Anterior cingulate cortex (tissue), 58 donors: ENCODE measurements around the gene MATCAP1.

ENCODE experiments used
- DNase-seq, 58 donors: peaks; one replicate each; lab custom pipeline; 2025; lab: John Stamatoyannopoulos, UW

MATCAP1 gene

DNA sequence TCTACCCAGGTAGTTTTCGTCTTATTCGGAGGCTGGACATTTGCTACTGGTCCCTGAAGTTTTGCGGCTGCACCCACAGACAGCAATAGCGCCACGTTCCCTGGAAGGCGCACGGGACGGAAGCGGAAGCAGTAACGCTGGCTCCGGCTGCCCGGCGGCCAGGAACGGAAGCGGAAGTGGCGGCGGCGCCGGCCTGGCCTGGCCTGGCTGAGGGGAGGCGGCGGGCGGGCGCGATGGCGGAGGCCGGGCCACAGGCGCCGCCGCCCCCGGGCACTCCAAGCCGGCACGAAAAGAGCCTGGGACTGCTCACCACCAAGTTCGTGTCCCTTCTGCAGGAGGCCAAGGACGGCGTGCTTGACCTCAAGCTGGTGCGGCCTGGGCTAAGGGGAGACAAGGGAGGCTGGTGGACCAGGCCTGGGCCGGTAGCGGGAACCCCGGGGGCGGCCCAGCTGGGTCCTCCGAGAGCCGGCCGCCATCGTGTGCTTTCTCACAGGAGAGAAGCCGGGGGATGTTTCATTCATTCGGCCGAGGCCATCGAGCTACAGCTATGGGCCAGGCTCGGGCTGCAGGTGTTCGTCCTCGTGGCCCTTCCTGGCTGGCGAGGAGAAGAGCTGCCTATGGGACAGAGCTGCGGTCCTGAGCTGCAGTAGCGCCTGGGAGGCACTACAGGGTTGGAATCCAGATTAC is 8.4 kb upstream of the MATCAP1 start, which contains the start of gene E2F4:
Gene E2F4, plus strand, starts transcription at position 161 of the 687 bp plus-strand sequence. Its CDS starts 73 bp downstream, at position 234.
- DNase-seq = peak; percentile 41 to 96 (median 88)

DNA sequence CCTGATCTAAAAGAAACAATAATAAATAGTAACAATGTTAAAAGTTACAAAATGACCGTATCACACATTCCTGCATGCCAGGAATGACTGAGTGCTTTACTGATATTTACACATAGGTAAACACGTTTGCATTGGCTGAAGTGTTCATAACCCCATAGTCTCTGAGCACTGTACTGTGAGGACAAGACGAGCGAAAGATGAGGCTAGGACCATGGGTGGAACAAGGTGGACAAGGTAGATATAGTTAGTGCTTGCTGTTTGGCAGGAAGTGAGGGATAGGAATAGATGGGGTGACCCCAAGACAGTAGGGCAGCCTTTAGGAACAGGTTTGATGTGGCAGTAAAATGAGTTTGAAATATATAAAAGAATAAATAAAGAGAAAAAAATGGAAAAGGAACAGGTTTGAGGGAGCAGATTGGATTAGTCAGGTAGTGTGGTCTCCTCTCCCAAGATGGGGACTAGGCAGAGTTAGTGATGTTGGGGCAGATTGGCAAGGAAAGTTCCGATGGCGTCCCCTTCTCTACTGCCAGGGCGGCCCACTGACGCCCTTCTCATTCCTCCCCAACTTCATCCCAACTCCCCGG is 7.7 kb upstream of the MATCAP1 start:
- DNase-seq = no peak

- no peak for DNase-seq
Observed at GRCh38 chr16:67190448-67191399, 7.0 kb upstream of the MATCAP1 start.

DNA sequence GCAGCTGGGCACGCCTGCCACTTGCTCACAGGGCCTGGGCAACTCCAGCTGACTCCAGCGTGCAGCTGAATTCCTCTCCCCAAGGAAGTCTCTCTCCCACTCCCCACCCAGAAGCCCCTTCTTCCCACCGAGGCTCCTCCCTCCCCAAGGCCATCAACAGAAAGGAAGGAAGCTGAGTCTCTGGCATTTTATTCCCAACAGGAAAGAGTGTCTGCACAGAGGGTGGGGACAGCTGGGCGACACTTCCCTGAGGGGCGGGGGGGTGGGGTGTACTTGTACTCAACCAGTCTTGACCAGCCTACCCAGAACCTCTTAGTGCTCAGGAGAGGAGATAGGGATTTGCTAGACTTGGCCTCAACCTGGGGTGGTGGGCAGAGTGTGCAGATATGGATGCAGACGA is 6.3 kb upstream of the MATCAP1 start, which contains the start of gene EXOC3L1:
Gene EXOC3L1, minus strand, starts transcription at position 96 of the 400 bp plus-strand sequence. CDS start 460 bp downstream, outside the sequence.
- DNase-seq = no peak

GRCh38 chr16:67188798-67189197 is 5.0 kb upstream of the MATCAP1 start:
- no peak for DNase-seq

- DNase-seq = no peak
Observed at GRCh38 chr16:67188323-67188722, 4.6 kb upstream of the MATCAP1 start.

- DNase-seq = no peak
Observed at GRCh38 chr16:67187175-67187890, 3.6 kb upstream of the MATCAP1 start.

- no peak for DNase-seq
Observed at GRCh38 chr16:67186550-67186950, 2.8 kb upstream of the MATCAP1 start.

DNA sequence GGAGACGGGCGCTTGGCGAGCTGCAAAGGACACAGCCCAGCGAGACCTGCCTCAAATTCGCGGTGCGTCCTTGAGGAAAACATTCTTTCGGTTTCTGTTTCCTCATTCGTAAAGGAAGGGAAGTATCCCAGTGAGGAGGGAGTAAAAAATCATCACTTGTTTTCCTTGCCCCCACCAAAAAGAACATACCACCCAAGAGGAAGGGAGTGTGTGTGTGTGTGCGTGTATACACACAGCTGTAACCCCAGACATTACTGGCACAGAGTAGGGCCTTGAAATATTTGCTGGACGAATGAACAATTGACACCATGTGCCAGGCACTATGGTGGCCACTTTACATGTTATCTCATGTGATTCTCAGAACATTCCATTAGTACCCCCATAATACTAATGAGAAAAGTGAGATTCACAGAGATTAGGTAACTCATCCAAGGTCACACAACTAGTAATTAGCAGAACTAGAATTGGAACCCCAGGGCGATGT is 1.9 kb upstream of the MATCAP1 start:
- DNase-seq = no peak

GRCh38 chr16:67184995-67185650 is 1.4 kb upstream of the MATCAP1 start:
- DNase-seq = peak in 53 of 58 donors; percentile 24 to 85 (median 67)

DNA sequence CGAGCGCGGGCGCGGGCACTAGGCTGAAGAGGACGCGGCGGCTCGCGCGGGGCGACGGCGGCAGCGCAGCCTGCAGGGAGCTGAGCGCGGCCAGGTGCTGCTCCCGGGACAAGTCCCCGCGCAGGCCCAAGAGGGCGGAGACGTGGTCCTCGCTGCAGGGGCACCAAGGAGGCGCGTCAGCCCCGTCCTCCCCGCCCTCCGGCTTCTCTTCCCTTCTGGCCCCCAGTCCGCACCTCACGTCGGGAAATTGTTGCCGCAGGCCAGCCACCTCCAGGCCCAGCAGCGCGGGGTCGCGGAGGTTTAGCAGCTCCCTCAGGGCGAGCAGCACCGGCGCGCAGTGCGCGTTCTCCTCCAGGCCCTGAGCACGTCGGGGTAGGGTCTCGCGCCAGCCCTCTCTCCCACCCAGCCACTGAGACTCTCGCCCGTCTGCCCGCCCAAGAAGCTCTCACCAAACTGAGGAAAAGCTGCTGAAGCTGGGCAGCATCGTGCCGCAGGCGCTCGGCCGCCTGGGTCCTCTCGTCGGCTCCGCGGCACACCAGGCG is 761 bp upstream of the MATCAP1 start:
- peak in 1 of 58 donors; percentile 57 for DNase-seq

GRCh38 chr16:67183284-67183626 is 508 bp downstream of the MATCAP1 start:
- no peak for DNase-seq

GRCh38 chr16:67182288-67182687 is 1.5 kb downstream of the MATCAP1 start:
- no peak for DNase-seq

DNA sequence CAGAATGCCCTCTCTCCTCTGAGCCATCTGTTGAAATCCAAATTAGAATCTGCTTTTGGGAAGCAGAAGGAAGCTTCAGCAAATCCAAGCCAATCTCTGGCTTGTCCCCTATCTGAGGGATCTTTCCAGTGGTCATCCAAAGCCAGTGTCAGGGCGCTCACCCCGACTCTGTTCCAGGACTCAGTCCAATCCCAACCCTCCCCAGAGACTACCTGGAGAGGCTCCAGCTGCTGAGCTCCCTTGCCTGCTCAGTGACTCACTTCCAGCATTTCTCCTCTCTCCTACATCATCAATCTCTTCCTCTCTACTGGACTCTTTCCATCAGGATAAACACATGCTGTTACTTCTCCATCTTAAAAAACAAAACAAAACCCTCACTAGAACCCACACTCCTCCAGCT is 2.4 kb downstream of the MATCAP1 start:
- DNase-seq = peak in 10 of 58 donors; percentile 4 to 52 (median 33)

DNA sequence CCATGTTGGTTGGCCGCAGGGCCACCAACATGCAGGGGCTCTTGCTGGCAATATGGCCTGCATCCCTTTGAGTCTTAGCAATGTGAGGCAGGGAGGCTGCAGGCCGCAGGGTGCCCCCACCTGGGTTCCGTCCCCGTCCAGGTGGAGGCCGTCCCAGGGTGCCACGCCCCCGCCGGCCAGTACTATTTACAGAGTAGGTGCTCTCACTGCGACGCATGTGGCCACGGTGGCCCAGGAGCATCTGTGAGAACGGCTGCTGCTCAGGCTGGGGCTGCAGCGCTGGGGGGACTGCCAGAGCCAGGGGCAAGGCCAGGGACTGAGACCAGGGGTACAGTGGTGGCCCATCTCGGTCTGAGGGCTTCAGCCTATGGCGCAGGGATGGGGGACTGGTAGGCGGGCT is 3.6 kb downstream of the MATCAP1 start:
- no peak for DNase-seq

DNA sequence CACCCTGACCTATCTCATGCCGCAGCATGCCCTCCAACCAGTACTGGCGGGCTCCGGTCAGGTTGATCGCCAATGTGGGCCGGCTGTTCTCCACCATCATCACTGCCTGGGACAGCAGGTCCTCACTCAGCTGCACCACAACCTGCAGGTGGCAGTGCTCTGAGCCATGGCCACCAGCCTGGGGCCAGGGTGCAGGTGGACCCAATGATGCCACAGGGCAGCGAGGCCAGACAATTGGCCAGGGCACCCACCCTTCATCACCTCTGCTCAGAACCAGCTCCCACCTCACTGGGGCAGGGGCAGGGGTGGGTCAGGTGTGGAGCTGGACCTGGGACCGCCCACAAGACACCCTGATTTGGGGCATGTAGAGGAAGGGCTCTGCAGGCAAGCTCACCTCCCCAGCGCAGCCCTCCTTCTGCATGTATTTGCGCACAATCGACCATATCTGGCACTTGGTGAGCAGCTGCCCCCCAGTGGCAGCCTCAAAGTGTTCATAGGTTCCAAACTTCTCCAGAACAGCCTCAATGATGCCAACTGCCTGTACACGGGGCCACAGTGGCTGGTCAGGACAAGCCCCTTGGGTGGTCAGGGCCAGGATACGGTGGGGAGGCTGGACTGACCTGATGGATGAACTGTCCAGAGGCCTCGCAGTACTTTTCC is 4.2 kb downstream of the MATCAP1 start:
- no peak for DNase-seq

- peak in 27 of 58 donors; percentile 16 to 61 (median 41) for DNase-seq
Observed at GRCh38 chr16:67177743-67178699, 5.7 kb downstream of the MATCAP1 start.

- no peak for DNase-seq
Observed at GRCh38 chr16:67176662-67177061, 7.1 kb downstream of the MATCAP1 start.
